CD4-positive, CD25-positive, alpha-beta regulatory T cell (primary cell): Measurements from ENCODE around the gene CA9. TPM values are rescaled to one million over a fixed set of nuclear protein-coding genes. Genes with fewer than 3 reads are reported as not detected.
"Not testable (repeated sequence)": the region's sequence is repeated elsewhere in the genome, so short reads cannot be mapped to it uniquely, and the experiment has no call there.

Source experiments
- ATAC-seq, 2 donors: fragments of 150-1000 bp; cut with Tn5 transposase; one replicate each; pipeline ENCODE4 v1.10.0; 2021; ENCODE audit warnings: low read depth in 2 of 2, moderate number of reproducible peaks in 2 of 2, moderate library complexity in 1 of 2
- DNase-seq, 3 donors: peaks; one replicate each; pipeline versions ENCODE4 v3.0.0 to v3.0.0-alpha.2; 2012 to 2022; ENCODE audit warnings: mixed read lengths in 1 of 3
- H3K27ac ChIP-seq: one replicate; pipeline ENCODE4 v1.7.0; 2013; ENCODE audit warnings: mild to moderate bottlenecking, low read length; ENCODE audit not compliant: insufficient read depth, poor library complexity, severe bottlenecking
- H3K27me3 ChIP-seq: one replicate; pipeline ENCODE4 v1.7.0; 2013; ENCODE audit warnings: low read length; ENCODE audit not compliant: control insufficient read depth, insufficient read depth
- H3K36me3 ChIP-seq: one replicate; pipeline ENCODE4 v1.7.0; 2013; ENCODE audit warnings: mild to moderate bottlenecking, low read length, moderate library complexity; ENCODE audit not compliant: control insufficient read depth, insufficient read depth
- H3K4me1 ChIP-seq: 2 replicates; pipeline ENCODE4 v1.7.0; 2013; ENCODE audit warnings: mild to moderate bottlenecking, low read length; ENCODE audit not compliant: insufficient read depth, control insufficient read depth, poor library complexity, severe bottlenecking
- H3K4me3 ChIP-seq: one replicate; pipeline ENCODE4 v1.7.0; 2013; ENCODE audit warnings: low read depth, mild to moderate bottlenecking, low read length, moderate library complexity
- H3K9me3 ChIP-seq, 2 experiments: 1 replicate in 1 of 2; 2 replicates in 1 of 2; pipeline ENCODE4 v1.7.0; 2013; ENCODE audit warnings: low read length in 2 of 2, mild to moderate bottlenecking in 1 of 2, moderate library complexity in 1 of 2; ENCODE audit not compliant: control insufficient read depth in 2 of 2
- H3K27ac Mint-ChIP-seq, 3 donors: one replicate each; pipeline ENCODE4 v1.8.0; 2020 to 2022; ENCODE audit warnings: mild to moderate bottlenecking in 3 of 3, mixed read lengths in 3 of 3, moderate library complexity in 2 of 3
- H3K27me3 Mint-ChIP-seq: one replicate; pipeline ENCODE4 v1.8.0; 2022; ENCODE audit warnings: mild to moderate bottlenecking, mixed read lengths
- H3K36me3 Mint-ChIP-seq: one replicate; pipeline ENCODE4 v1.8.0; 2020; ENCODE audit warnings: mixed read lengths
- H3K4me1 Mint-ChIP-seq, 4 donors: one replicate each; pipeline ENCODE4 v1.8.0; 2020 to 2022; ENCODE audit warnings: mixed read lengths in 4 of 4, mild to moderate bottlenecking in 1 of 4
- H3K4me3 Mint-ChIP-seq, 4 donors: one replicate each; pipeline ENCODE4 v1.8.0; 2020 to 2022; ENCODE audit warnings: mild to moderate bottlenecking in 4 of 4, mixed read lengths in 4 of 4, moderate library complexity in 3 of 4
- H3K9me3 Mint-ChIP-seq, 7 donors: one replicate each; pipeline ENCODE4 v1.8.0; 2020 to 2022; ENCODE audit warnings: mixed read lengths in 7 of 7, mild to moderate bottlenecking in 3 of 7, moderate library complexity in 2 of 7
- polyA plus RNA-seq, 4 donors: library from polyadenylated mRNA; unstranded; fragments of 300-500 nt; fragmentation: Illumina TruSeq; gene quantifications; one replicate each; pipeline ENCODE4 v1.2.3, GENCODE V29; 2021
- total RNA-seq: library from RNA; stranded (reverse); gene quantifications from one replicate; pipeline ENCODE4 v1.2.3, GENCODE V29; 2022

The CA9 gene
- total RNA-seq (not detected), polyA plus RNA-seq (under 1 TPM in 1 of 4 donors, not detected in 3; 0.48 TPM)

DNA sequence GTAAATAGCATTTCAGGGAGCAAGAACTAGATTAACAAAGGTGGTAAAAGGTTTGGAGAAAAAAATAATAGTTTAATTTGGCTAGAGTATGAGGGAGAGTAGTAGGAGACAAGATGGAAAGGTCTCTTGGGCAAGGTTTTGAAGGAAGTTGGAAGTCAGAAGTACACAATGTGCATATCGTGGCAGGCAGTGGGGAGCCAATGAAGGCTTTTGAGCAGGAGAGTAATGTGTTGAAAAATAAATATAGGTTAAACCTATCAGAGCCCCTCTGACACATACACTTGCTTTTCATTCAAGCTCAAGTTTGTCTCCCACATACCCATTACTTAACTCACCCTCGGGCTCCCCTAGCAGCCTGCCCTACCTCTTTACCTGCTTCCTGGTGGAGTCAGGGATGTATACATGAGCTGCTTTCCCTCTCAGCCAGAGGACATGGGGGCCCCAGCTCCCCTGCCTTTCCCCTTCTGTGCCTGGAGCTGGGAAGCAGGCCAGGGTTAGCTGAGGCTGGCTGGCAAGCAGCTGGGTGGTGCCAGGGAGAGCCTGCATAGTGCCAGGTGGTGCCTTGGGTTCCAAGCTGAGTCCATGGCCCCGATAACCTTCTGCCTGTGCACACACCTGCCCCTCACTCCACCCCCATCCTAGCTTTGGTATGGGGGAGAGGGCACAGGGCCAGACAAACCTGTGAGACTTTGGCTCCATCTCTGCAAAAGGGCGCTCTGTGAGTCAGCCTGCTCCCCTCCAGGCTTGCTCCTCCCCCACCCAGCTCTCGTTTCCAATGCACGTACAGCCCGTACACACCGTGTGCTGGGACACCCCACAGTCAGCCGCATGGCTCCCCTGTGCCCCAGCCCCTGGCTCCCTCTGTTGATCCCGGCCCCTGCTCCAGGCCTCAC, at the start of gene CA9:
Gene CA9 (plus strand): TSS at position 797 of the 893 bp plus-strand sequence. CDS start 32 bp downstream, at position 829.
- Mint-ChIP-seq H3K36me3 (no peaks in the 10 kb centered on the region), H3K27ac (no peak within 1 kb of the TSS), H3K27me3 (peaks cover 38% of the 10 kb centered on the region), H3K4me1 (peaks cover 0 to 15% (median 4%) of the 10 kb centered on the region in 4 donors), H3K4me3 (peak within 1 kb of the TSS in 3 of 4 donors; percentile 12 to 30 (median 26)), H3K9me3 (peaks cover 0 to 2% (median 0%) of the 10 kb centered on the region in 7 donors)
- H3K27ac ChIP-seq: no peak within 1 kb of the TSS
- DNase-seq (no peak), ATAC-seq (no peak)
- no peak within 1 kb of the TSS for H3K4me3 ChIP-seq
- H3K9me3 ChIP-seq: no peaks in the 10 kb centered on the region
- peaks cover 11% of the 10 kb centered on the region for H3K4me1 ChIP-seq
- peaks cover 6% of the 10 kb centered on the region for H3K27me3 ChIP-seq
- H3K36me3 ChIP-seq: no peaks in the 10 kb centered on the region

DNA sequence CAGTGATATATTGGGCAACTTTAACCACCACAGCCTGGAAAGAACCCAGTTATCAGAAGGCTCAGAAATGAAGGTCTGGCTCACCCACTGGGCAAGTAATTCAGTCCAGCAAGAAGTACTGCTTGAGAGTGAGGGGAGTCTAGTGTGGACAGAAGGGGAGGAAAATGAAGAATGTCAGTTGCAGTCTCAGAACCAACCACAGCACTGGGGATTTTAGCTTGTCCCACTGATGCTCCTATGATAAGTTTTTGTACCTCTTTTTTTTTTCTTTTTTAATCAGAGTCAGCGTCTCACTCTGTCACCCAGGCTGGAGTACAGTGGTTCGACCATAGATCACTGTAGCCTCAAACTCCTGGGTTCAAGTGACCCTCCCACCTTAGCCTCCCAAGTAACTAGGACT, 46.2 kb upstream of the CA9 start:
- H3K27ac Mint-ChIP-seq: no peak overlapping the region
- peaks cover 0 to 12% (median 2%) of the 10 kb centered on the region in 4 donors for H3K4me1 Mint-ChIP-seq
- Histone ChIP-seq H3K4me1 (no peaks in the 10 kb centered on the region), H3K36me3 (no peaks in the 10 kb centered on the region), H3K27me3 (no peaks in the 10 kb centered on the region), H3K9me3 (no peaks in the 10 kb centered on the region), H3K4me3 (no peak overlapping the region), H3K27ac (no peak overlapping the region)
- H3K36me3 Mint-ChIP-seq: no peaks in the 10 kb centered on the region
- H3K9me3 Mint-ChIP-seq: peaks cover 0 to 2% (median 0%) of the 10 kb centered on the region in 7 donors
- DNase-seq (no peak), ATAC-seq (no peak)
- peak overlapping the region in 1 of 4 donors; percentile 32 for H3K4me3 Mint-ChIP-seq
- H3K27me3 Mint-ChIP-seq: no peaks in the 10 kb centered on the region

DNA sequence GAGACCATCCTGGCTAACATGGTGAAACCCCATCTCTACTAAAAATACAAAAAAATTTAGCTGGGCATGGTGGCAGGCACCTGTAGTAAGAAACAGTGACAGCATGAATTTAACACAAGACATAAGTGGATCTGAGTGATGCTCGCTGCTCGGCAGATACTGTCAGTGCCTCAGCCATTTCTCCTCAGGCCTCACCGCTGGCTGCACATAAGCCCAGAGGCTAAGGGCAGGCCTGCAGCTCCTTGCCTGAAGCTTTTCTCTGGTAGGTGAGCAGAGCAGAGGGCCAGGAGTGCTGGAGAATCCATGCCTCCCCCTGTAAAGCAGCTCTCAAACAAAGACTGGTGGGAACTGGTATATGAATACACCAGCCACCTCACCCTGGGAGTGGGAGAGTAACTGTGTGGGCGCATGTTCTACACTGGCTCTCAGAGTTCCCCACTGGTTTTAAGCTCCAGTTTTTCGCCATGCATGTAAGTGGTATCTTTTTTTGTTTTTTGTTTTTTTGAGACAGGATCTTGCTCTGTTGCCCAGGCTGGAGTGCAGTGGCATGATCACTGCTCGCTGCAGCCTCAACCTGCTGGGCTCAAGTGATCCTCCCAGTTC, 45.2 kb upstream of the CA9 start:
- Histone ChIP-seq H3K4me3 (no peak overlapping the region), H3K4me1 (no peaks in the 10 kb centered on the region), H3K27me3 (no peaks in the 10 kb centered on the region), H3K27ac (no peak overlapping the region), H3K36me3 (no peaks in the 10 kb centered on the region), H3K9me3 (no peaks in the 10 kb centered on the region)
- Mint-ChIP-seq H3K4me3 (no peak overlapping the region), H3K4me1 (peaks cover 0 to 12% (median 2%) of the 10 kb centered on the region in 4 donors), H3K9me3 (peaks cover 0 to 2% (median 0%) of the 10 kb centered on the region in 7 donors), H3K27ac (no peak overlapping the region), H3K27me3 (no peaks in the 10 kb centered on the region), H3K36me3 (no peaks in the 10 kb centered on the region)
- DNase-seq (no peak), ATAC-seq (no peak)

DNA sequence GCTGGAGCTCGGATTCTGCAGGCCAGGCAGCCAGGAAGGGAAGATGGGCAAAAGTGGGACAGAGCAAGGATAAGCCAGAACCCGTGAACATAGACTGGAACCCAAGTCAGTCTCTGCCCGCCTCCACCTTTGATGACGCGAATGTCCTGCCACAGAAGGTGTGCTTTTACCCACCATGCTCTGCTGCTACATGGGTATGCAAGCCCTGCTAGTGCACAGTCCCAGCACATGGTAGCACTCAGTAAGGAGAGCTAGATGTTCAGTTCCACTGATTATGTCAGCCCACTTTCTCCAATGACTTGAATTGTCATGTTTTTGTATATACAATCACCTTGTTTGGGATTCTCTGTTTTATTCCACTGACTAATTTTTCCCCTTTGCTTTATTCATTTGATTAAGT, 44.1 kb upstream of the CA9 start:
- no peak overlapping the region for H3K4me3 ChIP-seq
- no peaks in the 10 kb centered on the region for H3K36me3 ChIP-seq
- Mint-ChIP-seq H3K4me1 (peaks cover 0 to 12% (median 3%) of the 10 kb centered on the region in 4 donors), H3K27ac (no peak overlapping the region), H3K9me3 (peaks cover 0 to 2% (median 0%) of the 10 kb centered on the region in 7 donors), H3K36me3 (no peaks in the 10 kb centered on the region), H3K27me3 (no peaks in the 10 kb centered on the region), H3K4me3 (no peak overlapping the region)
- ATAC-seq: no peak
- no peak for DNase-seq
- H3K9me3 ChIP-seq: no peaks in the 10 kb centered on the region
- H3K27me3 ChIP-seq: no peaks in the 10 kb centered on the region
- H3K27ac ChIP-seq: no peak overlapping the region
- no peaks in the 10 kb centered on the region for H3K4me1 ChIP-seq

GRCh38 chr9:35635730-35636129, 38.0 kb upstream of the CA9 start:
- Histone ChIP-seq H3K9me3 (no peaks in the 10 kb centered on the region), H3K27ac (no peak overlapping the region), H3K4me1 (peaks cover 11% of the 10 kb centered on the region), H3K4me3 (no peak overlapping the region), H3K36me3 (peaks cover 3% of the 10 kb centered on the region), H3K27me3 (no peaks in the 10 kb centered on the region)
- H3K36me3 Mint-ChIP-seq: peaks cover 4% of the 10 kb centered on the region
- peak overlapping the region in 2 of 3 donors; percentile 63 to 74 for H3K27ac Mint-ChIP-seq
- H3K4me3 Mint-ChIP-seq: peak overlapping the region in 1 of 4 donors; percentile 0
- H3K4me1 Mint-ChIP-seq: peaks cover 10 to 52% (median 26%) of the 10 kb centered on the region in 4 donors
- DNase-seq (no peak), ATAC-seq (no peak)
- peaks cover 0 to 2% (median 0%) of the 10 kb centered on the region in 7 donors for H3K9me3 Mint-ChIP-seq
- H3K27me3 Mint-ChIP-seq: no peaks in the 10 kb centered on the region

GRCh38 chr9:35636135-35636876, 37.4 kb upstream of the CA9 start:
- H3K36me3 ChIP-seq: peaks cover 5% of the 10 kb centered on the region
- no peak overlapping the region for H3K4me3 ChIP-seq
- H3K4me1 Mint-ChIP-seq: peaks cover 10 to 54% (median 27%) of the 10 kb centered on the region in 4 donors
- H3K27ac Mint-ChIP-seq: peak overlapping the region; percentile 63 to 76 (median 74)
- H3K9me3 Mint-ChIP-seq: peaks cover 0 to 2% (median 0%) of the 10 kb centered on the region in 7 donors
- no peaks in the 10 kb centered on the region for H3K27me3 Mint-ChIP-seq
- H3K36me3 Mint-ChIP-seq: peaks cover 4% of the 10 kb centered on the region
- ATAC-seq: no peak
- H3K4me3 Mint-ChIP-seq: peak overlapping the region in 2 of 4 donors; percentile 2 to 41
- no peak for DNase-seq
- H3K4me1 ChIP-seq: peaks cover 11% of the 10 kb centered on the region
- H3K27ac ChIP-seq: no peak overlapping the region
- H3K9me3 ChIP-seq: no peaks in the 10 kb centered on the region
- no peaks in the 10 kb centered on the region for H3K27me3 ChIP-seq

- not testable (repeated sequence) for H3K9me3 Mint-ChIP-seq, H3K27ac ChIP-seq, ATAC-seq, DNase-seq, H3K27me3 ChIP-seq, H3K36me3 ChIP-seq, H3K36me3 Mint-ChIP-seq, H3K4me3 ChIP-seq, H3K27me3 Mint-ChIP-seq, H3K4me3 Mint-ChIP-seq, H3K9me3 ChIP-seq
- Mint-ChIP-seq H3K4me1 (peaks cover 10 to 54% (median 29%) of the 10 kb centered on the region in 4 donors), H3K27ac (peak overlapping the region in 1 of 3 donors; percentile 17)
- peaks cover 11% of the 10 kb centered on the region for H3K4me1 ChIP-seq
Observed at GRCh38 chr9:35636877-35637246, 36.9 kb upstream of the CA9 start.
